Glutamatergic neuron (in vitro differentiated cells): ENCODE data around the gene NMD3. TPM values are rescaled to one million over a fixed set of nuclear protein-coding genes. Genes with fewer than 3 reads are reported as not detected.

Experiments used
- DNase-seq: peaks from one replicate; pipeline ENCODE4 v3.0.0; 2022
- H3K27ac Mint-ChIP-seq: one replicate; pipeline ENCODE4 v1.8.0; 2020; ENCODE audit warnings: mild to moderate bottlenecking, mixed read lengths, inconsistent platforms; ENCODE audit not compliant: unreplicated experiment
- H3K27me3 Mint-ChIP-seq: one replicate; pipeline ENCODE4 v1.8.0; 2020; ENCODE audit warnings: mild to moderate bottlenecking, moderate library complexity, mixed read lengths, inconsistent platforms; ENCODE audit not compliant: unreplicated experiment
- H3K36me3 Mint-ChIP-seq: one replicate; pipeline ENCODE4 v1.8.0; 2020; ENCODE audit warnings: mild to moderate bottlenecking, mixed read lengths, inconsistent platforms; ENCODE audit not compliant: unreplicated experiment
- H3K4me1 Mint-ChIP-seq: one replicate; pipeline ENCODE4 v1.8.0; 2020; ENCODE audit warnings: mild to moderate bottlenecking, low read depth, mixed read lengths, inconsistent platforms; ENCODE audit not compliant: unreplicated experiment
- H3K4me3 Mint-ChIP-seq: one replicate; pipeline ENCODE4 v1.8.0; 2020; ENCODE audit warnings: mild to moderate bottlenecking, mixed read lengths, inconsistent platforms; ENCODE audit not compliant: unreplicated experiment
- H3K9me3 Mint-ChIP-seq: one replicate; pipeline ENCODE4 v1.8.0; 2020; ENCODE audit warnings: mild to moderate bottlenecking, moderate library complexity, mixed read lengths, inconsistent platforms; ENCODE audit not compliant: unreplicated experiment
- total RNA-seq: library from RNA; stranded (reverse); fragmentation: NEBNext Ultra II Directional; extraction: Animal tissue kit (Norgen Biotek cat#: 25700); gene quantifications from one replicate; pipeline ENCODE4 v1.2.1, GENCODE V29; 2021; ENCODE audit not compliant: unreplicated experiment
- TF ChIP-seq, protein P1 (sequence below): fragments of 200-600 bp; sonication (generic); IDR thresholded peaks from one replicate; pipeline ENCODE4 v1.5.0; 2021; ENCODE audit not compliant: partially characterized antibody, unreplicated experiment

NMD3 gene
- total RNA-seq, 1 donor from 2014 or later: 49.3 TPM

GRCh38 chr3:161217496-161217895 is 3.6 kb upstream of the NMD3 start:
- Mint-ChIP-seq H3K27me3 (peaks cover 8% of the 10 kb centered on the region), H3K4me1 (peaks cover 8% of the 10 kb centered on the region), H3K36me3 (no peaks in the 10 kb centered on the region), H3K4me3 (no peak overlapping the region), H3K9me3 (peaks cover 4% of the 10 kb centered on the region), H3K27ac (no peak overlapping the region)
- DNase-seq: no peak
- TF ChIP-seq, protein P1, sequence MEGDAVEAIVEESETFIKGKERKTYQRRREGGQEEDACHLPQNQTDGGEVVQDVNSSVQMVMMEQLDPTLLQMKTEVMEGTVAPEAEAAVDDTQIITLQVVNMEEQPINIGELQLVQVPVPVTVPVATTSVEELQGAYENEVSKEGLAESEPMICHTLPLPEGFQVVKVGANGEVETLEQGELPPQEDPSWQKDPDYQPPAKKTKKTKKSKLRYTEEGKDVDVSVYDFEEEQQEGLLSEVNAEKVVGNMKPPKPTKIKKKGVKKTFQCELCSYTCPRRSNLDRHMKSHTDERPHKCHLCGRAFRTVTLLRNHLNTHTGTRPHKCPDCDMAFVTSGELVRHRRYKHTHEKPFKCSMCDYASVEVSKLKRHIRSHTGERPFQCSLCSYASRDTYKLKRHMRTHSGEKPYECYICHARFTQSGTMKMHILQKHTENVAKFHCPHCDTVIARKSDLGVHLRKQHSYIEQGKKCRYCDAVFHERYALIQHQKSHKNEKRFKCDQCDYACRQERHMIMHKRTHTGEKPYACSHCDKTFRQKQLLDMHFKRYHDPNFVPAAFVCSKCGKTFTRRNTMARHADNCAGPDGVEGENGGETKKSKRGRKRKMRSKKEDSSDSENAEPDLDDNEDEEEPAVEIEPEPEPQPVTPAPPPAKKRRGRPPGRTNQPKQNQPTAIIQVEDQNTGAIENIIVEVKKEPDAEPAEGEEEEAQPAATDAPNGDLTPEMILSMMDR: no peak

- Mint-ChIP-seq H3K9me3 (peaks cover 4% of the 10 kb centered on the region), H3K4me3 (no peak overlapping the region), H3K4me1 (peaks cover 13% of the 10 kb centered on the region), H3K27me3 (peaks cover 8% of the 10 kb centered on the region), H3K36me3 (no peaks in the 10 kb centered on the region), H3K27ac (no peak overlapping the region)
- no peak for DNase-seq
- TF ChIP-seq, protein P1: no peak
Observed at GRCh38 chr3:161219495-161219894, 1.6 kb upstream of the NMD3 start.

GRCh38 chr3:161221806-161222600 is 892 bp downstream of the NMD3 start:
- DNase-seq: no peak
- TF ChIP-seq, protein P1: no peak
- Mint-ChIP-seq H3K36me3 (no peaks in the 10 kb centered on the region), H3K9me3 (peaks cover 4% of the 10 kb centered on the region), H3K27me3 (peaks cover 7% of the 10 kb centered on the region), H3K4me1 (peaks cover 13% of the 10 kb centered on the region), H3K27ac (peak overlapping the region; percentile 89), H3K4me3 (peak overlapping the region; percentile 93)

DNA sequence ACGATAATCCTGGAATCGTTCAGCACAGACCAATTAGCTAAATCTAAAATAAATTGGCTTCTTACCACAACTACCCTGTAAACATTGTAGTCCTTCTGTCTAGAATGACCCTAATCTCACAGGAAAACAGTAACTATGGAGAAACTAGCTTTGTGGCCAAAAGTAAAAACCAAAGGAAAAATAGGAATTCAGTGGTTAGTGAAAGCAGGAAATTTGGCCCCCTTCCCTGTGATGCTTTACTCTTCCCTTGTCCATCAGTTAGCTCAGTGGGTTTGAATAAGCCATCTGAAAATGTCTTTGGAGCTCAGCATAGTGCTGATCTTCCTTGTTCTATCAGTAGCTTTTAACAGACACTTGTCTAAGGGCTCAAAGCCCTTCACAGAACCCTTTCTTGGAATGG is 1.6 kb downstream of the NMD3 start:
- DNase-seq: no peak
- Mint-ChIP-seq H3K36me3 (no peaks in the 10 kb centered on the region), H3K4me3 (peak overlapping the region; percentile 93), H3K27me3 (peaks cover 7% of the 10 kb centered on the region), H3K27ac (no peak overlapping the region), H3K4me1 (peaks cover 13% of the 10 kb centered on the region), H3K9me3 (peaks cover 4% of the 10 kb centered on the region)
- TF ChIP-seq, protein P1: no peak

DNA sequence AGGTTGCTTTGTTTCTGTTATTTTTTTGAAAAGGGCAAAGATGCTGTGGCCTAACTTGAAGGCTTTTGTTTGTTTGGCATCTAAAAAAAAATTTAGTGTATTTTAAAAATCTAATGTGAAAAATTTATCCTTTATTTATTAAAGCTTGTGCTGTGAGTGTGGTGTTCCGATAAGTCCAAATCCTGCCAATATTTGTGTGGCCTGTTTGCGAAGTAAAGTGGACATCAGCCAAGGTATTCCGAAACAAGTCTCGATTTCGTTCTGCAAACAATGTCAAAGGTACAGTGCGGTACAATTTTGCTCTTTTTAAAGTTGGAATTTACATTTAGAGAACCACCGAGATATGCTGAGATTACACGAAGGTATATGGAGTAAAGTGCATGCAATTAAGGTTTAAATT is 3.7 kb downstream of the NMD3 start:
- Mint-ChIP-seq H3K27me3 (peaks cover 7% of the 10 kb centered on the region), H3K9me3 (peaks cover 4% of the 10 kb centered on the region), H3K4me1 (peaks cover 13% of the 10 kb centered on the region), H3K4me3 (no peak overlapping the region), H3K36me3 (no peaks in the 10 kb centered on the region), H3K27ac (no peak overlapping the region)
- TF ChIP-seq, protein P1: no peak
- DNase-seq: no peak
